GM12864 (cell line): ENCODE measurements around the gene RC3H1.
"Not testable (repeated sequence)": the region's sequence is repeated elsewhere in the genome, so short reads cannot be mapped to it uniquely, and the experiment has no call there.

ENCODE experiments used
- DNase-seq: peaks from one replicate; pipeline ENCODE4 v3.0.0-alpha.2; 2011; ENCODE audit warnings: low read depth
- H3K4me3 ChIP-seq: 2 replicates; pipeline ENCODE4 v1.5.1; 2011; ENCODE audit warnings: mild to moderate bottlenecking, low read depth, low read length, control low read depth
- TF ChIP-seq, protein P1 (sequence below): IDR thresholded peaks from 2 replicates; pipeline ENCODE4 v1.5.1; 2011; ENCODE audit warnings: low read depth, mild to moderate bottlenecking, moderate library complexity, low read length, control low read depth, inconsistent platforms; ENCODE audit errors: missing control alignments

Gene RC3H1

DNA sequence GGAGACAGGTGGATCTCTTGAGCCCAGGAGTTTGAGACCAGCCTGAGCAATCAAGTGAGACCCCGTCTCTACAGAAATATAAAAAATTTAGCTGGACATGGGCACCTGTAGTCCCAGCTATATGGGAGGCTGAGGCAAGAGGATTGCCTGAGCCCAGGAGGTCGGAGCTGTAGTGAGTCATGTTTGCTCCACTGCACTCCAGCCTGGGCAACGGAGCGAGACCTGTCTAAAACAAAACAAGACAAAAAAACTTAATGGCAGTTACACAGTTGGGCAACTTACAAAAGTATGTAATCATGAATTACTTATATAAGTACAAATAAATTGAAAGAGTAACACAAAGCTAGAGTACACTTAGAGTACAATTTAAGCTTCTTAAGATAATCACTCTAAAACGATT is 25.2 kb downstream of the RC3H1 start:
- TF ChIP-seq, protein P1, sequence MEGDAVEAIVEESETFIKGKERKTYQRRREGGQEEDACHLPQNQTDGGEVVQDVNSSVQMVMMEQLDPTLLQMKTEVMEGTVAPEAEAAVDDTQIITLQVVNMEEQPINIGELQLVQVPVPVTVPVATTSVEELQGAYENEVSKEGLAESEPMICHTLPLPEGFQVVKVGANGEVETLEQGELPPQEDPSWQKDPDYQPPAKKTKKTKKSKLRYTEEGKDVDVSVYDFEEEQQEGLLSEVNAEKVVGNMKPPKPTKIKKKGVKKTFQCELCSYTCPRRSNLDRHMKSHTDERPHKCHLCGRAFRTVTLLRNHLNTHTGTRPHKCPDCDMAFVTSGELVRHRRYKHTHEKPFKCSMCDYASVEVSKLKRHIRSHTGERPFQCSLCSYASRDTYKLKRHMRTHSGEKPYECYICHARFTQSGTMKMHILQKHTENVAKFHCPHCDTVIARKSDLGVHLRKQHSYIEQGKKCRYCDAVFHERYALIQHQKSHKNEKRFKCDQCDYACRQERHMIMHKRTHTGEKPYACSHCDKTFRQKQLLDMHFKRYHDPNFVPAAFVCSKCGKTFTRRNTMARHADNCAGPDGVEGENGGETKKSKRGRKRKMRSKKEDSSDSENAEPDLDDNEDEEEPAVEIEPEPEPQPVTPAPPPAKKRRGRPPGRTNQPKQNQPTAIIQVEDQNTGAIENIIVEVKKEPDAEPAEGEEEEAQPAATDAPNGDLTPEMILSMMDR: no peak
- DNase-seq: no peak
- H3K4me3 ChIP-seq: no peak overlapping the region

DNA sequence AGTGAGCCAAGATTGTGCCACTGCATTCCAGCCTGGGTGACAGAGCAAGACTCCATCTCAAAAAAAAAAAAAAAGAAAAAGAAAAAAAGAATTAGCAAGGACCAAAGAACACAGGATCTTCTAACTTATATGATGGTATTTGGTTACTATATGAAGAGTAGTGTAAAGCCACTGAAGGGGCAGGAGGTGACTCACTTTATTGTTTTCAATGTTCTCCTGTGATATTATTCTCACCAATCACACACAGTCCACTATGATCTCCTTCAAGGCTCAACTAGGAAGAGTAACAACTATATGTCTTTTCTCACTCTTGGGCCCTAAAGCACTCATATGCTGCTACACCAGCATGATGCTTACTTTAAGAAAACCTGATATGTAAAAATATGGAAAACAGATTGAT is 26.7 kb downstream of the RC3H1 start:
- no peak overlapping the region for H3K4me3 ChIP-seq
- DNase-seq: no peak

DNA sequence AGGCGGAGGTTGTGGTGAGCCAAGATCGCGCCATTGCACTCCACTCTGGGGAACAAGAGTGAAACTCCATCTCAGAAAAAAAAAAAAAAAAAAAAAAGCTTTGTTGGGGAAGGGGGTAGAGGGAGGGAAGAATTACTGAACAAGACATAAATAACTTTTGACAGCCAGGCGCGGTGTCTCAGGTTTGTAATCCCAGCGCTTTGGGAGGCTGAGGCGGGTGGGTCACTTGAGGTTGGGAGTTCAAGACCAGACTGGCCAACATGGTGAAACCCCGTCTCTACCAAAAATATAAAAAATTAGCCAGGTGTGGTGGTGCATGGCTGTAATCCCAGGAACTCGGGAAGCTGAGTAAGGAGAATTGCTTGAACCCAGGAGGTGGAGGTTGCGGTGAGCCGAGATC is 28.2 kb downstream of the RC3H1 start:
- not testable (repeated sequence) for H3K4me3 ChIP-seq, DNase-seq

More for the DNA sequence above, 26.7 kb downstream of the RC3H1 start:
- TF ChIP-seq, protein P1: no peak

DNA sequence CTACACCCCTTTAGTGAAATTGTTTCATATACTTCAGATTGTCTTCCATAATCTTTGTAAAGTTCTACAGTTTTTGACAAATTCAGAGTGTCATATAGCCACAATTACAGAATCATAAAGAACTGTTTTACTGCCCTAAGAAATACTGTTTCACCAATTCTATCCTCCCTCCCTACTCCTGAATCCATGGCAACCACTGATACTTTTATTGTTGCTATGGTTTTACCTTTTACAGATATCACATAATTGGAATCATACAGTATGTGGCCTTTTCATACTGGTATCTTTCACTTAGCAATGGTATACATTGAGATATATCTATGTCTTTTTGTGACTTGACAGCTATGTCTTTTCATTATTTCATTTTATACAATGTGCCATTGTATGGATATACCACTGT is 34.1 kb downstream of the RC3H1 start:
- DNase-seq: no peak
- TF ChIP-seq, protein P1: no peak
- no peak overlapping the region for H3K4me3 ChIP-seq

DNA sequence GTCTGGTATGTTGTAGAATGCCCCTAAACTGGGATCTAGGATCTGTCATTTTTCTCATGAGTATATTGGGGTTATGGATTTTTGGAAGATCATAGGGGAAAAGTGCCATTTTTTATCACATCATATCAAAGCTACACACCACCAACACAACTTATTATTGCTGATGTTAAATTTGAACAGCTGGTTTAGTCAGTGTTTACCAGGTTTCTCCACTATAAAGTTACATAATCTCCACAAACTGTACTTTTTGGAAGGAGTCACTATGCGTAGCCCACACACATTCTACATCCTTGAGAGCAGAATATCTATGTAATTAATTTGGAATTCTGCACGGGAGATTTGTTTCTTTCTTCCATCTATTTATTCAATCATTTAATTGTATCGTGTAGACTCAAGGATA is 35.2 kb downstream of the RC3H1 start:
- no peak overlapping the region for H3K4me3 ChIP-seq
- TF ChIP-seq, protein P1: no peak
- no peak for DNase-seq

DNA sequence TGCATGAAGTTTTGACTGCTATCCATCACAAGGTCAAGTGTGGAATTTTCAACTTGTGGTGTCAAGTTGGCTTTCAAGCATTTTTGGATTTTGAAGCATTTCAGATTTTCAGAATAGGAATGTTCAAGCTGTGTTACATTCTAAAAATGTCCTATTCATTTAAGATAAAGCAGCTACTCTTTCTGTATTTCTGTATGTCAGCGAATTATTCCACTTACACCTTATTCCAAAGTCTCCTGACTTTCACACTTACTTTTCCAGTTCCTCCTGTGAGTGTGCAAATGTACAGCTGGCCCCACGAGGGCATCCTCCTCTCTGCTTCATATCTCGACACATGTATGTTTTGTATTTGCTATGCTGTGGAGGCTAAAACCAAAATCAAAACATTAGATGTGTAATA is 51.9 kb downstream of the RC3H1 start:
- TF ChIP-seq, protein P1: no peak
- no peak for DNase-seq
- H3K4me3 ChIP-seq: no peak overlapping the region

DNA sequence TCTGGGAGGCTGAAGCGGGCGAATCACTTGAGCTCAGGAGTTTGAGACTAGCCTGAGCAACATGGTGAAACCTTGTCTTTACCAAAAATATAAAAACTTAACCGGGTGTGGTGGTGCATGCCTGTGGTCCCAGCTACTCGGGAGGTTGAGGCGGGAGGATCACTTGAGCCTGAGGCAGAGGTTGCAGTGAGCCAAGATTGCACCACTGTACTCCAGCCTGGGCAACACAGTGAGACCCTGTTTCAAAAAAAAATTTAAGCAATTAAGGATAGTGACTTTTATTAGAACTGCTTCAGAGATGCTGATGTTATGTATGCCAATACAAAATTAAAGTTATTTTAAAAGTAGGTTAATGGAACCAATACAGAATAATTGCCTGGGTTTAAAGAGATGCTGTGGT is 56.3 kb downstream of the RC3H1 start:
- H3K4me3 ChIP-seq, DNase-seq: not testable (repeated sequence)

DNA sequence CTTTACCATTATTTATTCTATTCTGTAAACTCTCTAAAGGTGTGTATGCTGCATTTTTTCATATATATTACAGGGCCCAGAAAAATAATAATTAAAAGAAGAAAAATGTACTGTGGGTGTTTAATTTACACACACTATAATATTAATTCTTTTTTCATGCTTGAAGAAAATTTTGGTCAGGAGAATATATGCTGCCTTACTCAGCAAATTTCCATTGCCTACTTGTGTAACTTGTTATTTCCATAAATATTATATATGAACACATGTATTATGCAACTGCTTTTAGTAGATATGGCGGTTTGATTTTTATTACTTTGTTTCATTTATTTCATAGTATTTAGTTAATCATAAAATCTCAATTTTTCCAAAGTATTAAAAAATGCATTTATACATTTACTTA is 58.7 kb downstream of the RC3H1 start:
- no peak overlapping the region for H3K4me3 ChIP-seq
- TF ChIP-seq, protein P1: no peak
- no peak for DNase-seq
